ENCODE results near the gene PNRC2. TPM values are rescaled to one million over a fixed set of nuclear protein-coding genes. Genes with fewer than 3 reads are reported as not detected.

PNRC2 gene
- total RNA-seq, 1 donor from 2014 or later: 102 TPM

GRCh38 chr1:23995431-23995837, 35.8 kb downstream of the PNRC2 start:
- Histone ChIP-seq H3K4me3 (ENCODE audit: low read depth, low read length) (no peak overlapping the region), H3K27me3 (ENCODE audit: control insufficient read depth, insufficient read depth, low read length) (no peaks in the 10 kb centered on the region), H3K36me3 (ENCODE audit: control insufficient read depth, insufficient read depth, low read length) (no peaks in the 10 kb centered on the region)
- DNase-seq (ENCODE audit: low read depth): no peak
- no peak for TF ChIP-seq CTCF (IDR thresholded peaks at IDR 0.05; ENCODE audit: insufficient read depth, low read length, poor library complexity, severe bottlenecking)

- no peak for DNase-seq (ENCODE audit: low read depth)
- TF ChIP-seq CTCF (IDR thresholded peaks at IDR 0.05; ENCODE audit: insufficient read depth, low read length, poor library complexity, severe bottlenecking): no peak
These were observed 37.1 kb downstream of the PNRC2 start for GRCh38 chr1:23996700-23997229.

GRCh38 chr1:23997812-23998211, 38.2 kb downstream of the PNRC2 start:
- H3K36me3 ChIP-seq (ENCODE audit: control insufficient read depth, insufficient read depth, low read length): no peaks in the 10 kb centered on the region
- no peak for DNase-seq (ENCODE audit: low read depth)
- H3K4me3 ChIP-seq (ENCODE audit: low read depth, low read length): no peak overlapping the region
- no peak for TF ChIP-seq CTCF (IDR thresholded peaks at IDR 0.05; ENCODE audit: insufficient read depth, low read length, poor library complexity, severe bottlenecking)
- no peaks in the 10 kb centered on the region for H3K27me3 ChIP-seq (ENCODE audit: control insufficient read depth, insufficient read depth, low read length)

More at GRCh38 chr1:23996700-23997229, 37.1 kb downstream of the PNRC2 start:
- Histone ChIP-seq H3K27me3 (ENCODE audit: control insufficient read depth, insufficient read depth, low read length) (no peaks in the 10 kb centered on the region), H3K4me3 (ENCODE audit: low read depth, low read length) (no peak overlapping the region), H3K36me3 (ENCODE audit: control insufficient read depth, insufficient read depth, low read length) (no peaks in the 10 kb centered on the region)

GRCh38 chr1:23999156-23999671, 39.6 kb downstream of the PNRC2 start:
- H3K27me3 ChIP-seq (ENCODE audit: control insufficient read depth, insufficient read depth, low read length): no peaks in the 10 kb centered on the region
- no peaks in the 10 kb centered on the region for H3K36me3 ChIP-seq (ENCODE audit: control insufficient read depth, insufficient read depth, low read length)
- H3K4me3 ChIP-seq (ENCODE audit: low read depth, low read length): no peak overlapping the region
- no peak for DNase-seq (ENCODE audit: low read depth)
- no peak for TF ChIP-seq CTCF (IDR thresholded peaks at IDR 0.05; ENCODE audit: insufficient read depth, low read length, poor library complexity, severe bottlenecking)

- H3K27me3 ChIP-seq (ENCODE audit: control insufficient read depth, insufficient read depth, low read length): no peaks in the 10 kb centered on the region
- H3K4me3 ChIP-seq (ENCODE audit: low read depth, low read length): no peak overlapping the region
- no peak for TF ChIP-seq CTCF (IDR thresholded peaks at IDR 0.05; ENCODE audit: insufficient read depth, low read length, poor library complexity, severe bottlenecking)
- no peaks in the 10 kb centered on the region for H3K36me3 ChIP-seq (ENCODE audit: control insufficient read depth, insufficient read depth, low read length)
- DNase-seq (ENCODE audit: low read depth): no peak
These were observed 43.1 kb downstream of the PNRC2 start for GRCh38 chr1:24002695-24003094.

All from kidney epithelial cell (primary cell).